GM21529 (cell line): ENCODE data around the gene CLIC3.
A peak's percentile ranks its signal among the peaks of the same experiment; 100 is the strongest.

Experiments
- ATAC-seq: cut with Tn5 transposase; IDR thresholded peaks from one replicate; pipeline ENCODE4 v1.9.1; 2021; ENCODE audit not compliant: unreplicated experiment

The CLIC3 gene

GRCh38 chr9:137002646-137003041 lies 6.3 kb upstream of the CLIC3 start:
- ATAC-seq = no peak

GRCh38 chr9:137001857-137002645 lies 5.7 kb upstream of the CLIC3 start:
- no peak for ATAC-seq

GRCh38 chr9:137000177-137000930 lies 4.0 kb upstream of the CLIC3 start:
- peak; percentile 76 for ATAC-seq

GRCh38 chr9:136997830-136998234 lies 1.5 kb upstream of the CLIC3 start:
- ATAC-seq = no peak

- ATAC-seq = no peak
These were observed 1.0 kb upstream of the CLIC3 start for GRCh38 chr9:136997371-136997770.

GRCh38 chr9:136995772-136996311 lies 526 bp downstream of the CLIC3 start:
- ATAC-seq = no peak

GRCh38 chr9:136995362-136995761 lies 1.0 kb downstream of the CLIC3 start:
- no peak for ATAC-seq

GRCh38 chr9:136994888-136995230 lies 1.5 kb downstream of the CLIC3 start:
- ATAC-seq = no peak

- no peak for ATAC-seq
These were observed 2.0 kb downstream of the CLIC3 start for GRCh38 chr9:136994180-136994887.

GRCh38 chr9:136992819-136993369 lies 3.5 kb downstream of the CLIC3 start:
- ATAC-seq = no peak

GRCh38 chr9:136991993-136992818 lies 4.2 kb downstream of the CLIC3 start, which contains the start of gene PAXX:
PAXX (plus strand) TSS chr9:136992422; CDS start chr9:136992444, 22 bp downstream.
- ATAC-seq = peak; percentile 87

GRCh38 chr9:136990242-136990911 lies 6.0 kb downstream of the CLIC3 start:
- ATAC-seq = no peak

- ATAC-seq = no peak
These were observed 7.5 kb downstream of the CLIC3 start for GRCh38 chr9:136988872-136989271.

GRCh38 chr9:136985853-136986252 lies 10.5 kb downstream of the CLIC3 start:
- ATAC-seq = no peak

- no peak for ATAC-seq
These were observed 11.3 kb downstream of the CLIC3 start for GRCh38 chr9:136985027-136985602.

- no peak for ATAC-seq
These were observed 11.8 kb downstream of the CLIC3 start for GRCh38 chr9:136984464-136985026.

- ATAC-seq = no peak
These were observed 12.6 kb downstream of the CLIC3 start for GRCh38 chr9:136983656-136984314.

- no peak for ATAC-seq
These were observed 13.2 kb downstream of the CLIC3 start for GRCh38 chr9:136983167-136983566.
